ENCODE measurements around the gene CLIP2. TPM values are rescaled to one million over a fixed set of nuclear protein-coding genes. Genes with fewer than 3 reads are reported as not detected.
A peak's percentile ranks its signal among the peaks of the same experiment; 100 is the strongest.
"Not testable (repeated sequence)": the region's sequence is repeated elsewhere in the genome, so short reads cannot be mapped to it uniquely, and the experiment has no call there.

The CLIP2 gene
- total RNA-seq, 1 donor from 2014 or later = 24.3 TPM

GRCh38 chr7:74309181-74309580, 20.0 kb downstream of the CLIP2 start:
- Histone ChIP-seq H3K36me3 (no peaks in the 10 kb centered on the region), H3K9me3 (no peaks in the 10 kb centered on the region), H3K27ac (peak overlapping the region; percentile 25), H3K27me3 (no peaks in the 10 kb centered on the region), H3K4me3 (no peak overlapping the region), H3K4me1 (peaks cover 33% of the 10 kb centered on the region)
- DNase-seq (ENCODE audit: extremely low spot score in 2 of 2) = no peak
- intact Hi-C loops (cut with DNase I) = no loop called here
- TF ChIP-seq POLR2AphosphoS5 (IDR thresholded peaks at IDR 0.05; ENCODE audit: insufficient read depth in 1 of 2, low read depth in 1 of 2) = no peak

DNA sequence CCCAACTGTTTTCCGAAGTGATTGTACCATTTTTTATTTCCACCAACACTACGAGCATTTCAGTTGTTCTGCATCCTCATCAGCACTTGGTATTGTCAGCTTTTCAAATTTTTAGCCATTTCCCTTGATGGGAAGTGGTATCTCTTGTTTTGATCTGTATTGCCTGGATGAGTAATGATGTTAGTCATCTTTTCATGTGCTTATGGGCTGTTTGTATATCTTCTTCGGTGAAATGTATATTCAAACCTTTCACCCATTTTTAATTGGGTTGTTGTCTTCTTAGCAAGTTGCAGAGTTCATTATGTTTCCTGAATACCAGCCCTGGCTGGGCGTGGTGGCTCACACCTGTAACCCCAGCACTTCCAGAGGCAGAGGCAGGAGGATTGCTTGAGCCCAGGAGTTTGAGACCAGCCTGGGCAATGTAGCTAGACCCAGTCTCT, 22.1 kb downstream of the CLIP2 start:
- Histone ChIP-seq H3K4me3 (no peak overlapping the region), H3K9me3 (no peaks in the 10 kb centered on the region), H3K27ac (no peak overlapping the region), H3K4me1 (peaks cover 25% of the 10 kb centered on the region), H3K36me3 (no peaks in the 10 kb centered on the region), H3K27me3 (no peaks in the 10 kb centered on the region)
- TF ChIP-seq POLR2A (IDR thresholded peaks at IDR 0.05) = no peak
- TF ChIP-seq CTCF (IDR thresholded peaks at IDR 0.05) = no peak
- no peak for TF ChIP-seq POLR2AphosphoS5 (IDR thresholded peaks at IDR 0.05; ENCODE audit: insufficient read depth in 1 of 2, low read depth in 1 of 2)
- no peak for DNase-seq (ENCODE audit: extremely low spot score in 2 of 2)
- intact Hi-C loops (cut with DNase I) = no loop called here

- Histone ChIP-seq H3K27ac (no peak overlapping the region), H3K9me3 (no peaks in the 10 kb centered on the region), H3K27me3 (no peaks in the 10 kb centered on the region), H3K4me3 (no peak overlapping the region), H3K4me1 (peaks cover 13% of the 10 kb centered on the region), H3K36me3 (no peaks in the 10 kb centered on the region)
- intact Hi-C loops (cut with DNase I) = no loop called here
- DNase-seq (ENCODE audit: extremely low spot score in 2 of 2) = no peak
- TF ChIP-seq POLR2AphosphoS5 (IDR thresholded peaks at IDR 0.05; ENCODE audit: insufficient read depth in 1 of 2, low read depth in 1 of 2) (peak in 1 of 2 donors; percentile 44), POLR2A (IDR thresholded peaks at IDR 0.05) (no peak)
These were observed 23.3 kb downstream of the CLIP2 start for GRCh38 chr7:74312418-74313028.

GRCh38 chr7:74315891-74316290, 26.7 kb downstream of the CLIP2 start:
- H3K27ac ChIP-seq; intact Hi-C loops (cut with DNase I); H3K27me3 ChIP-seq; H3K4me1 ChIP-seq; H3K9me3 ChIP-seq; H3K36me3 ChIP-seq; DNase-seq (ENCODE audit: extremely low spot score in 2 of 2); H3K4me3 ChIP-seq: not testable (repeated sequence)

GRCh38 chr7:74317146-74317782, 28.1 kb downstream of the CLIP2 start:
- TF ChIP-seq POLR2AphosphoS5 (IDR thresholded peaks at IDR 0.05; ENCODE audit: insufficient read depth in 1 of 2, low read depth in 1 of 2) = no peak
- TF ChIP-seq CTCF (IDR thresholded peaks at IDR 0.05) = no peak
- no peak for TF ChIP-seq POLR2A (IDR thresholded peaks at IDR 0.05)
- H3K27me3 ChIP-seq = no peaks in the 10 kb centered on the region
- H3K4me3 ChIP-seq = no peak overlapping the region
- peaks cover 8% of the 10 kb centered on the region for H3K4me1 ChIP-seq
- no peaks in the 10 kb centered on the region for H3K9me3 ChIP-seq
- intact Hi-C loops (cut with DNase I) = no loop called here
- no peak overlapping the region for H3K27ac ChIP-seq
- H3K36me3 ChIP-seq = no peaks in the 10 kb centered on the region
- DNase-seq (ENCODE audit: extremely low spot score in 2 of 2) = no peak

- intact Hi-C loops (cut with DNase I) = no loop called here
- Histone ChIP-seq H3K4me1 (peaks cover 6% of the 10 kb centered on the region), H3K4me3 (no peak overlapping the region), H3K27me3 (no peaks in the 10 kb centered on the region), H3K27ac (no peak overlapping the region), H3K9me3 (no peaks in the 10 kb centered on the region), H3K36me3 (no peaks in the 10 kb centered on the region)
- TF ChIP-seq POLR2AphosphoS5 (IDR thresholded peaks at IDR 0.05; ENCODE audit: insufficient read depth in 1 of 2, low read depth in 1 of 2) (no peak), POLR2A (IDR thresholded peaks at IDR 0.05) (no peak), CTCF (IDR thresholded peaks at IDR 0.05) (no peak)
- DNase-seq (ENCODE audit: extremely low spot score in 2 of 2) = no peak
These were observed 28.8 kb downstream of the CLIP2 start for GRCh38 chr7:74318043-74318442.

Data from vagina (tissue), 2 donors.